Stimulated activated CD4-positive, alpha-beta T cell treated with anti-CD3 and anti-CD28 coated beads, Interleukin-12 subunit alpha, Interleukin-12 subunit beta, amount 100 ng/mL, for 24 hours (primary cell): ENCODE measurements around the gene SCGB1A1.
"Not testable (repeated sequence)": the region's sequence is repeated elsewhere in the genome, so short reads cannot be mapped to it uniquely, and the experiment has no call there.

Source experiments
- DNase-seq, 2 experiments: peaks; one replicate each; pipeline ENCODE4 v3.0.0-alpha.2; 2020; ENCODE audit warnings: low read depth in 2 of 2

Gene SCGB1A1

DNA sequence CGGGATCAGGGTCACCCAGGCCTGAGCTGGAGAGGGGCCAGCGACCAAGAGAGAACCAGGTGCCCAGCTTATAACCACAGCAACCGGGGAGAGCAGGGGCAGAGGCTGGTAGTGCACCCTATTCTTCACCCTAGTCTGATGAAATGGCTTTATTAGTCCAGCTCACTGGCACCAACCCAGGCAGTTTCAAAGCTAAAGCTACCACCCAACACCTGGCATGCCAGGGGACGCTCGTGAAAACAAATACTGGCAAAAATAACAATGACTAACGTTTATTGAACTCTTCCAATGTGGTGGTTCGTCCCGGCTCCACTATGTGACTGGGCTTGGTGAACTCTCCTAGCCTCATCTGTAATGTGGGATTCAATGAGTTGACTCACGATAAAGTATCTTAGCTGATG is 30.6 kb downstream of the SCGB1A1 start:
- no peak for DNase-seq

DNA sequence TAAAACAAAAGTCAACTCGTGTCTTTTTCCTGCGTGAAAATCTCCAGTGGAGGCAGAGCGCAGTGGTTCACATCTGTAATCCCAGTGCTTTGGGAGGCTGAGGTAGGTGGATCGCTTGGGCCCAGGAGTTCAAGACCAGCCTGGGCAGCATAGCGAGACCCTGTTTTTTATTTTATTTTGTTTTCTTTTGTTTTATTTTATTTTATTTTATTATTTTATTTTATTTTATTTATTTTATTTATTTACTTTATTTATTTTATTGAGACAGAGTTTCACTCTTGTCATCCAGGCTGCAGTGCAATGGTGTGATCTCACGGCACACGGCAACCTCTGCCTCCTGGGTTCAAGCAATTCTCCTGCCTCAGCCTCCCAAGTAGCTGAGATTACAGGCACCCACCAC is 31.1 kb downstream of the SCGB1A1 start:
- not testable (repeated sequence) for DNase-seq

GRCh38 chr11:62450543-62451240 is 31.9 kb downstream of the SCGB1A1 start:
- no peak for DNase-seq

DNA sequence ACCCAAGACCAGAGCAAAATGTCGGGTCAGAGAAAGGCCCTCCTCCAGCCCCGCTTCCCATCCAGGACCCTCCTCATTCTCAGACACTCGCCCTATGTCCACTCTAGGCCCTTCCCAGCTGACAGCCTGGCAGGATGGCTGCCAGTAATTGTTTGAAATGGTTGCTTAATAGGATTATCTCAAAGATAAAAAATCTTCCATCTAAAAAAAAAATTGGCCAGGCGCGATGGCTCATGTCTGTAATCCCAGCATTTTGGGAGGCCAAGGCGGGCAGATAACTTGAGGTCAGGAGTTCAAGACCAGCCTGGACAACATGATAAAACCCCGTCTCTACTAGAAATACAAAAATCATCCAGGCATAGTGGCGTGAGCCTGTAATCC is 32.4 kb downstream of the SCGB1A1 start:
- DNase-seq = no peak

DNA sequence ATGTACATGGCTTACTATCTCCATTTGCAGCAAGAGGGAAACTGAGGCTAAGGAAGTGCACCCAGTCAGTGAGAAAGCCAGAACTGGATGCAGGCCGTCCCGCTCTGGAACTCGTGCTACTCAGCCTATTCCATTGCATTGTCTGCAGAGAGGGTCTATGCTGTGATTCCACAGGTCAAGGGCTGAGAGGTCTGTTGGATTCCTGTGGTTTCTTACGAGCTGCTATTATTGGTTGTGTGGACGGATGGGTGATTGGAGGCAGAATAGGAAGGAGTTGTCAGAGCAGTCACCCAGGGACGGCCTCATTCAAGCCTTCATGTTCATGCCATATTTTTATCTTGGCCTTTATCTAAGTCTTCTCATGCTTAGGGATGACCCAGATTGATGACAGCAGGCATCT is 33.4 kb downstream of the SCGB1A1 start:
- no peak for DNase-seq

GRCh38 chr11:62452839-62453468 is 34.1 kb downstream of the SCGB1A1 start:
- no peak for DNase-seq

- no peak for DNase-seq
These were observed 37.8 kb downstream of the SCGB1A1 start for GRCh38 chr11:62456630-62457029.

DNA sequence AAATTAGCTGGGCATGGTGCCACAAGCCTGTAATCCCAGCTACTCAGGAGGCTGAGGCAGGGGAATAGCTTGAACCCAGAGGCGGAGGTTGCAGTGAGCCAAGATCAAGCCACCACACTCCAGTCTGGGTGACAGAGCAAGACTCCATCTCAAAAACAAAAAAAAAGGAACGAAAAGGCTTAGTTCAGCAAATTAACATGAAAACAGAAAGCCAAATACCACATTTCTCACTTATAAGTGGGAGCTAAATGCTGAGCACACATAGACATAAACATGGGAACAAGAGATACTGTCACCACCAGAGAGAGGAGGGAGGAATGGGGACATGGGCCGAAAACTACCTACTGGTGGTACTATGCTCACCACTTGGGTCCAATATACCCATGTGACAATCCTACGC is 38.6 kb downstream of the SCGB1A1 start:
- DNase-seq = no peak

GRCh38 chr11:62458212-62459002 is 39.6 kb downstream of the SCGB1A1 start:
- no peak for DNase-seq

DNA sequence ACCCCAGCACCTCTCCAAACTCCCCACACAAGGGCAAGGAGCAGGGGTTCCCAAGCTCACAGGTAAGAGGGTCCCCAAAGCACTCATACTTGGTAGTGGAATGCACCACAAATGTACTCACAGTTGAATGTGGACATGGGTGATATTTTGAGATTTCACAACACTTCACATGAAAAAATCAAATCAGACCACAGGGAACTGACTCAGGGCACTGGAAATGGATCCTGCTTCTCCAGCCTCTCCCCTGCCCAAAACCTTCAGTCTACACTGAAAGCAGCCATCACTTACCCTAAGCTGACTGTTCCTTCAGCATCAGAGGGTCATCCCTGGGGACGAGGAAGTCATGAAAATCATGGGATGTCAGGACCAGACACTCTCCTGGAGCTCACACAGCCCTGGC is 40.2 kb downstream of the SCGB1A1 start:
- no peak for DNase-seq

GRCh38 chr11:62461740-62462507 is 43.1 kb downstream of the SCGB1A1 start:
- DNase-seq = no peak

- DNase-seq = no peak
These were observed 43.7 kb downstream of the SCGB1A1 start for GRCh38 chr11:62462508-62462892.

DNA sequence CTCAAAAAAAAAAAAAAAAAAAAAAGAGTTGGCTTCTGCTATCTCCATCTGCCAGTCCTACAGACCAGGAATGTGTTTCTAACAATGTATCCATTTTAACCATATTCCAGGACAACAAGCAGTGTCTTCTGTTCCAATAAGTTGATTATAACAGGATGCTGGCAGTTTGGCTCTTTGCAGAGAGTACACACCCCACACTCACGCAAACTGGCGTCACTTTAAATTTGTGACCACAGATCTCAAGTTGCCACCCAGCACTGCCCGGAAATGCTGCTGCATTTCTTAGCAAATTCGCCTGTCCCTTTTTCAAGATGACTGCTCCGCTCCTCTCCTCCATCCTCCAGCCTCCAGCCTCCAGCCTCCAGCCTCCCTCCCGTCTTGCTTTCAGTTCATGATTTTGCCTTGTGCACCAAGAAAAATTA is 44.3 kb downstream of the SCGB1A1 start:
- no peak for DNase-seq

DNA sequence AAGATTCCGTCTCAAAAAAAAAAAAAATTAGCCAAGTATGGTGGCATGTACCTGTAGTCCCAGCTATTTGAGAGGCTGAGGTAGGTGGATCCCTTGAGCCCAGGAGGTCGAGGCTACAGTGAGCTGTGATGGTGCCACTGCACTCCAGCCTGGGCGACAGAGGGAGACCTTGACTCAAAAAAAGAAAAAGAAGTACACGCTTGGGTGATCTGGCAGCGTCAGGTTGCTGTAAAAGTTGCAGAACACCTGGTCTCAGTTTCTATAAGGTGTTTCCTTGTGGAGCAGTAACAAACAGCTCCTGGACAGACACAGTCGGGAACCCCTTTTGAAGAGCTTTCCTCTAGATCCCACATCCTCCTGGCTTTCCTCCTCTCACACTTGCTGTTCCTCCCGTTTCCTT is 45.8 kb downstream of the SCGB1A1 start:
- DNase-seq = no peak

DNA sequence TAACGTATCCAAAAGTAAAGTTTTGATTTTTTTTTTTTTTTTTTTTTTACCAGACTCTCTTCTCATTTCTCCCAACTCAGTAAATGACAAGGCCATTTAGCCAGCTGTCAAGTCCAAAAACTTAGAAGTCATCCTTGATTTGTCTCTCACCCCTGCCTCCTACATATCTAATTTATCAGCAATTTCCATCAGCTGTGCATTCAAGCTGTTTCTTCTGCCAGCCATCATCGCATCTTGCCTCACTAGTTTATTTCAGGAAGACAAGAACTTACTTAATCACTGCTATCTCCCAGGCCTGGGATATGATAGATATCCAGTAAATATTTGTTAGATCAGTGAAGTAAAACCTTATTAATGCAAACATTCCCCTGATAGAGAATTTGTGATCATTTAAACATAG is 47.6 kb downstream of the SCGB1A1 start:
- DNase-seq = no peak

- no peak for DNase-seq
These were observed 49.7 kb downstream of the SCGB1A1 start for GRCh38 chr11:62468577-62468976.

DNA sequence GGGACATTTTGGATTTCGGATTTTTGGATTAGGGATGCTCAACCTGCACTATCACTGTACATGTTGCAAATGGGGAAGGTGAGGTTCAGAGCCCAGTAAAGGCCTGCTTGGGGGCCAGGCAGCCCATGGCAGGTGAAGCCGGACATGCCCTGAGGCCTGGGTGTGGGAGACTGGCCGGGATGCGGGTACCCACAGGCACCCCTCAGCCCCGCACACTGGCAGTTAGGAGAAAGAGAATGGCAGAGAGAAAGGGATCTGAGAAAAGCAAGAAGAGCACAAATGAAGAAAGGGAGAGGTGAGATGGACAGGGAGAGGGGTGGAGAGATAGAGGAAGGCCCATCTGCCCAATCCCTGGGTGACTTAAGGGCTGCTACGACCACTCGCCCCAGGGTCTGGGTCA is 52.8 kb downstream of the SCGB1A1 start:
- no peak for DNase-seq

DNA sequence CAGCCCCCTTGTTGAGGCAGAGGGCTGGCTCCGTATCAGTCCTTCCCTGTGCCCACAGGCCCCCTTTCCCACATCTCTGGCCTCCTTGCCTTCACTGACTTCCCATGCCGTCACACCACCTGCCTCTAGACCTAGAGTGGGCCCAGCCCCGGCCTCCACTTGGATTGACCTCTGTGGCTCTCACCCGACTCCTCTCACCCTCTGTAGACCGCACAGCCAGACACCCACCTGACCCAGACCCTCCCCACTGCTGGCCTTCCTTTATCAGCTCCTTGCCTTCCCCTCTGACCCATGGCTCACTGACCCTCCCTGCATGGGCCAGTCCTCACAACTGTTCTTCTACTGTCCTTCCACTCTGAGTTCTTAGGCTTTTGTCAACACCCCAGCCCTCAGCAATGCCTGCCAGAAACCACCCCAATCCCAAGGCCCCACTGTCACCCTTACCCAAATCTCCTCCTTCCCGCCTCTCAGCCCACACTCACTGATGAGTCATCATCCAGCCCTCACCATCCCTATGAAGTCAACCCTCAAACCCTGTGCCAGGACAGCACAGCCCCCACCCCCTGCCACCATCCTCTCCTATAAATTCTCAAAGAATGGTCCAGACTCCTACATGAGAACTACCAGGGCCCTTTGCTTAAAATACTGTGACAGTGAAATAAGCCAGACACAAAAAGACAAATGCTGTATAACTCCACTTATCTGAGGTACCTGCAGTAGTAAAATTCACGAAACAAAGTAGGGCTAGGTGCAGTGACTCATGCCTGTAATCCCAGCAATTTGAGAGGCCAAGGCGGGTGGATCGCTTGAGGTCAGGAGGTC is 53.4 kb downstream of the SCGB1A1 start:
- no peak for DNase-seq
